Progenitor cell of endocrine pancreas (in vitro differentiated cells): ENCODE results near the gene PRPF6. TPM values are rescaled to one million over a fixed set of nuclear protein-coding genes. Genes with fewer than 3 reads are reported as not detected.

Source experiments
- DNase-seq: peaks from one replicate; pipeline ENCODE4 v3.0.0; 2021; ENCODE audit warnings: low spot score; ENCODE audit not compliant: unreplicated experiment
- H3K27ac Mint-ChIP-seq: 2 replicates; pipeline ENCODE4 v1.8.0; 2021; ENCODE audit warnings: mild to moderate bottlenecking, moderate library complexity, mixed read lengths
- H3K27me3 Mint-ChIP-seq: 2 replicates; pipeline ENCODE4 v1.8.0; 2021; ENCODE audit warnings: mixed read lengths
- H3K36me3 Mint-ChIP-seq: 2 replicates; pipeline ENCODE4 v1.8.0; 2022; ENCODE audit warnings: mixed read lengths; ENCODE audit not compliant: insufficient read depth
- H3K4me1 Mint-ChIP-seq: 2 replicates; pipeline ENCODE4 v1.8.0; 2021; ENCODE audit warnings: low read depth, mixed read lengths
- H3K4me3 Mint-ChIP-seq: 2 replicates; pipeline ENCODE4 v1.8.0; 2021; ENCODE audit warnings: low read depth, mild to moderate bottlenecking, moderate library complexity, mixed read lengths
- H3K9me3 Mint-ChIP-seq: 2 replicates; pipeline ENCODE4 v1.8.0; 2021; ENCODE audit warnings: low read depth, mixed read lengths
- CTCF ChIP-seq: fragments of 200-600 bp; sonication (generic); IDR thresholded peaks from one replicate; pipeline ENCODE4 v1.5.0; 2021; ENCODE audit warnings: antibody characterized with exemption, mild to moderate bottlenecking; ENCODE audit not compliant: unreplicated experiment
- total RNA-seq: library from RNA; stranded (reverse); gene quantifications from 2 replicates; pipeline ENCODE4 v1.2.1, GENCODE V29; 2021

Gene PRPF6
- total RNA-seq, 1 donor from 2014 or later, result 76.4 TPM

- no peak for TF ChIP-seq CTCF
- Mint-ChIP-seq H3K4me3 (no peak overlapping the region), H3K27me3 (no peaks in the 10 kb centered on the region), H3K27ac (peak overlapping the region; percentile 62), H3K36me3 (peaks cover 13% of the 10 kb centered on the region), H3K4me1 (peaks cover 5% of the 10 kb centered on the region), H3K9me3 (no peaks in the 10 kb centered on the region)
- no peak for DNase-seq
Observed at GRCh38 chr20:64024141-64024990, 43.4 kb downstream of the PRPF6 start.

GRCh38 chr20:64025101-64025825 is 44.3 kb downstream of the PRPF6 start:
- TF ChIP-seq CTCF, result no peak
- peaks cover 13% of the 10 kb centered on the region for H3K36me3 Mint-ChIP-seq
- peaks cover 5% of the 10 kb centered on the region for H3K4me1 Mint-ChIP-seq
- DNase-seq, result no peak
- no peaks in the 10 kb centered on the region for H3K9me3 Mint-ChIP-seq
- H3K27ac Mint-ChIP-seq, result no peak overlapping the region
- H3K27me3 Mint-ChIP-seq, result no peaks in the 10 kb centered on the region
- H3K4me3 Mint-ChIP-seq, result no peak overlapping the region

GRCh38 chr20:64025826-64026412 is 45.0 kb downstream of the PRPF6 start:
- H3K9me3 Mint-ChIP-seq, result no peaks in the 10 kb centered on the region
- H3K27me3 Mint-ChIP-seq, result no peaks in the 10 kb centered on the region
- no peak overlapping the region for H3K4me3 Mint-ChIP-seq
- H3K36me3 Mint-ChIP-seq, result peaks cover 17% of the 10 kb centered on the region
- DNase-seq, result no peak
- H3K4me1 Mint-ChIP-seq, result peaks cover 9% of the 10 kb centered on the region
- TF ChIP-seq CTCF, result no peak
- H3K27ac Mint-ChIP-seq, result no peak overlapping the region

GRCh38 chr20:64027981-64028685 is 47.2 kb downstream of the PRPF6 start:
- TF ChIP-seq CTCF, result no peak
- Mint-ChIP-seq H3K9me3 (no peaks in the 10 kb centered on the region), H3K27ac (no peak overlapping the region), H3K4me3 (no peak overlapping the region), H3K4me1 (peaks cover 9% of the 10 kb centered on the region), H3K36me3 (peaks cover 17% of the 10 kb centered on the region), H3K27me3 (no peaks in the 10 kb centered on the region)
- DNase-seq, result no peak
